ENCODE measurements around the gene LRRC17. TPM values are rescaled to one million over a fixed set of nuclear protein-coding genes. Genes with fewer than 3 reads are reported as not detected.
"Not testable (repeated sequence)": the region's sequence is repeated elsewhere in the genome, so short reads cannot be mapped to it uniquely, and the experiment has no call there.

Gene LRRC17
- total RNA-seq, 1 donor from 2014 or later, result 2.3 TPM

GRCh38 chr7:102944241-102944640, 31.4 kb downstream of the LRRC17 start:
- no peaks in the 10 kb centered on the region for H3K9me3 ChIP-seq (replicated peaks)
- TF ChIP-seq CTCF (IDR thresholded peaks at IDR 0.05; ENCODE audit: borderline replicate concordance), result no peak
- H3K4me3 ChIP-seq, result no peak overlapping the region
- H3K4me1 ChIP-seq, result peaks cover 18% of the 10 kb centered on the region
- intact Hi-C loops (cut with micrococcal nuclease), result no loop called here
- no peaks in the 10 kb centered on the region for H3K27me3 ChIP-seq (ENCODE audit: low read depth)
- no peaks in the 10 kb centered on the region for H3K36me3 ChIP-seq
- no peak for DNase-seq
- no peak overlapping the region for H3K27ac ChIP-seq (replicated peaks)

GRCh38 chr7:102951839-102952238, 39.0 kb downstream of the LRRC17 start:
- H3K4me3 ChIP-seq, result no peak overlapping the region
- no peaks in the 10 kb centered on the region for H3K27me3 ChIP-seq (ENCODE audit: low read depth)
- no peak overlapping the region for H3K27ac ChIP-seq (replicated peaks)
- no peak for TF ChIP-seq CTCF (IDR thresholded peaks at IDR 0.05; ENCODE audit: borderline replicate concordance)
- intact Hi-C loops (cut with micrococcal nuclease), result no loop called here
- no peaks in the 10 kb centered on the region for H3K4me1 ChIP-seq
- H3K36me3 ChIP-seq, result no peaks in the 10 kb centered on the region
- DNase-seq, result no peak
- H3K9me3 ChIP-seq (replicated peaks), result peaks cover 28% of the 10 kb centered on the region

- no peak for TF ChIP-seq CTCF (IDR thresholded peaks at IDR 0.05; ENCODE audit: borderline replicate concordance)
- no peak for DNase-seq
- Histone ChIP-seq H3K9me3 (replicated peaks) (peaks cover 37% of the 10 kb centered on the region), H3K4me1 (no peaks in the 10 kb centered on the region), H3K27me3 (ENCODE audit: low read depth) (no peaks in the 10 kb centered on the region), H3K27ac (replicated peaks) (no peak overlapping the region), H3K36me3 (no peaks in the 10 kb centered on the region), H3K4me3 (no peak overlapping the region)
- intact Hi-C loops (cut with micrococcal nuclease), result no loop called here
These were observed 40.6 kb downstream of the LRRC17 start for GRCh38 chr7:102953406-102953805.

- H3K27me3 ChIP-seq (ENCODE audit: low read depth); H3K4me3 ChIP-seq; H3K4me1 ChIP-seq; H3K36me3 ChIP-seq; intact Hi-C loops (cut with micrococcal nuclease); DNase-seq; H3K27ac ChIP-seq (replicated peaks): not testable (repeated sequence)
- H3K9me3 ChIP-seq (replicated peaks), result peaks cover 37% of the 10 kb centered on the region
These were observed 41.6 kb downstream of the LRRC17 start for GRCh38 chr7:102954359-102954758.

GRCh38 chr7:102958004-102958403, 45.2 kb downstream of the LRRC17 start:
- H3K36me3 ChIP-seq; H3K27ac ChIP-seq (replicated peaks); DNase-seq; H3K4me1 ChIP-seq; intact Hi-C loops (cut with micrococcal nuclease); H3K27me3 ChIP-seq (ENCODE audit: low read depth); H3K4me3 ChIP-seq: not testable (repeated sequence)
- H3K9me3 ChIP-seq (replicated peaks), result peaks cover 37% of the 10 kb centered on the region

- H3K9me3 ChIP-seq (replicated peaks); H3K4me3 ChIP-seq; H3K4me1 ChIP-seq; intact Hi-C loops (cut with micrococcal nuclease); H3K27ac ChIP-seq (replicated peaks); DNase-seq; H3K27me3 ChIP-seq (ENCODE audit: low read depth); H3K36me3 ChIP-seq: not testable (repeated sequence)
These were observed 49.2 kb downstream of the LRRC17 start for GRCh38 chr7:102961993-102962392.

GRCh38 chr7:102966465-102966864, 53.7 kb downstream of the LRRC17 start:
- Histone ChIP-seq H3K4me3 (no peak overlapping the region), H3K27me3 (ENCODE audit: low read depth) (no peaks in the 10 kb centered on the region), H3K36me3 (no peaks in the 10 kb centered on the region), H3K9me3 (replicated peaks) (no peaks in the 10 kb centered on the region), H3K27ac (replicated peaks) (no peak overlapping the region), H3K4me1 (no peaks in the 10 kb centered on the region)
- no peak for TF ChIP-seq CTCF (IDR thresholded peaks at IDR 0.05; ENCODE audit: borderline replicate concordance)
- DNase-seq, result no peak
- intact Hi-C loops (cut with micrococcal nuclease), result no loop called here
